ENCODE data around the gene ZCCHC4.

The ZCCHC4 gene

DNA sequence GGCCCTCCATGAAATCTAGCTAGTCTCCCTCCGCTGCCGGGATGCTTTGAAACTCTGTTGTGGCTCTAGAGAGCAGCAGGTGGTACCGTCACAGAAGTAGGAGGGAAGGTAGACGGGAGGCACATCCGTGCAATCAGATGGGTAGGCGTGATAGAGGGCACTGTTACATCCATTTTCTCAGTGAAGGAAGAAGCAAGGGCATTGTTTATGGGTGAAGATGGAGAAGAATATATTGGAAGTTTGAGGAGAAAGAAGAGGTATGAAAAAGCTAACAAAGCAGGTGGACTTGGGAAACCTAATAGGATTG is 65.8 kb downstream of the ZCCHC4 start:
- no peak for DNase-seq

- no peak for DNase-seq
These were observed 67.0 kb downstream of the ZCCHC4 start for GRCh38 chr4:25379591-25379990.

GRCh38 chr4:25383647-25384046 is 71.1 kb downstream of the ZCCHC4 start:
- DNase-seq = no peak

- DNase-seq = no peak
These were observed 74.4 kb downstream of the ZCCHC4 start for GRCh38 chr4:25386926-25387325.

DNA sequence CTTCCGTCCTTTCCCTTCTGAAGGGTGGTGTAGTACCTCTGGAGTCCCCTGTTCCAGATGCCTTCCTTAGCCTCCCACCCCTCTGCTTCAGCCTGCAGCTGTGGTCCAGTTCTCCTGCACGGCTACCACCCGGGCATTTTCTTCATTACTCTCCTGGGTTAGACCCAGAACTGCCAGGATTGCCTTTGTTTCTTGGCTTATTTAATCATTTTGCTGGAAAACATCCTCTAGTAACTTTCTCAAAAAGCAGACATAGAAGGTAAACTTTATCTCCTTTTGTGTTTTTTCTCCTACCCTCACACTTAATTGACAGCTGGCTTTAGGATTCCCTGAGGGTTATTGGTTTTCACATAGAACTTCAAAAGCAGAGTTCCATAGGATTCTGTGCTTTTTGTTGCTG is 84.7 kb downstream of the ZCCHC4 start:
- DNase-seq = no peak

DNA sequence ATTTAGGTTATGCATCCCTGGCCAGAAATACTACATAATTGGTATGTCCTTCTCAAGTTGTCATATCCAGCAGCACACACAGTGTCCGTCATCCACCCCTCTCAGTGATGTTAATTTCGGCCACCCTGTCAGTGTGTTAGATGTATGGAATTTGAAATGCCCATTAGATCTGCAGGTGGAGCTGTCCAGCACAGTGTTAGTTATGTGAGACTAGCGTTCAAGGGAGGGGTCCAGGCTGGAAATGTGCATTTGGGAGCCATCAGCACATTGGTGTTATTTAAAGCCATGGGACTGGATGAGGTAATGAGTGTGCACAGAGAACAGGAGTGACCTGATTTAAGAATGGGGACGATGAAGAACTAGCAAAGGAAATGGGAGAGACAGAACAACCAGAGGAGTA is 86.9 kb downstream of the ZCCHC4 start:
- no peak for DNase-seq

DNA sequence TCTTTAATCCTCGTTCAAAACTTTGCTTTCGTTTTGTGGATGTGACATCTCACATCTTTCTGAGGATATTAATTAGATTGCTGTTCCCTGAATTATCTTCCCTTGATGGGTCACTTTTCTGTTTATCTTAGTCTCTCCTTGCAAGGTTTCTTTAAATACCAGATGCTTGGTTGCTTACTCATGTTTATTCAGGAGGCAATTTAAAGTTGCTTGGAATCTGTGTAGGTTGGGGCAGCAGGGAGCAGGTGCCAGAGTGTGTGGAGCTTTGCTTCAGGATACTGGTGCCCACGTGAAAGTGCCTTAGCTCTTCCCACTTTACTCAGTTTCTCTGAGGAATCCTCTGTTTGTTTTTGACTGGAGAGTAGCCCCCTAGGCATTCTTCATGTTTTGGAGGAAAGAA is 88.5 kb downstream of the ZCCHC4 start:
- DNase-seq = no peak

DNA sequence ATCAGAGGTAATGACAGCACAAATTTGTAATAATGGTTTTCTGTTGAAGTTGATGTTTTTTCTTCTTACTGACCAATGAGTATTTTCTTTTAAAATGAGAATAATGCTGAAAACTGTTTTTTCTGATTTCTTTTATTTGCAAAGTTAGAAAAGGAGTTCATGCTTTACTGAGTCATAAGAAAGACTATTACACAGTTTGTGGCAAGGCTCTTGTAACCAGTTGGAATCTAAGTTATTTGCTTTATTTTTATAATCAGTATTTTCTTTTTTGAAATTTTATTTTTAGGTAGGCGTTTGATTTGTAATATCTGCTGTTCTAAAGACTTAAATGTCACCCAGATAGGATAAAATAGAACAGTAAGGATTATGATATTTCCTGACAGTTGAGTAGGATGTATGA is 89.9 kb downstream of the ZCCHC4 start:
- no peak for DNase-seq

DNA sequence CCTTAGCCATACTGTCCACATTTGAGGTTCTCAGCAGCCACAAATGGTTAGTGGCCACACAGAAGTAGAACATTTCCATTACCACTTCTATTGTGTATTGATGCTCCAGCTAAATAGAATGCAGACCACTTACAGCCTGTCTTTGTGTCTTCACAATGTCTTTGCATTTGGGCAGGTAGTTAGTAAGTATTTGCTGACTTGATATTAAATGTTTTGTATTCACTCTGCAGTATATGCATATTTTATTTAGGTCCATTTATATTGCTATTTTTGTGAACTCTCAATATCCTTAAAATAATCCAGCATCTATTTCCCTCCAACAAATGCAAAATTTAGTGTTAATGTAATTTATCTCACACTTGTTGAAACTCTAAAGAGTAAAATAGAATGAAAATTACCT is 91.1 kb downstream of the ZCCHC4 start:
- no peak for DNase-seq

DNA sequence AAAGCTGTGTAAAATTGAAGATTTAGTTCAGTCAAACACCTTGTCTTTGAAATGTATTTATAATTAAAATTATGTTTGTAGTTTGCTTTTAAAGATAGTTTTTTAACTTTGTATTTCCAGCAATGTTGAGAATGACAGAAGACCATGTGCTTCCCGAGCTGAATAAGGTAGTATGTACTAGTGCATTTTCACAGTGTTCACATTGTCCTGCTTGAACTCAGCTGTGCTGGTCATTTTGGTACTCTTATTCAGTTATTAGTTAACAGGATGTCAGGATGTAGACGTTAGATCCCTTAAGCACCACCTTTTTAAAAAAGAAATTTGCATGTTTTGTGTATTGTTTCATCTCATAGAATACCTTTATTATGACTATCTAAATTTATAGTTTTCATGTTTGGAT is 92.9 kb downstream of the ZCCHC4 start:
- no peak for DNase-seq

DNA sequence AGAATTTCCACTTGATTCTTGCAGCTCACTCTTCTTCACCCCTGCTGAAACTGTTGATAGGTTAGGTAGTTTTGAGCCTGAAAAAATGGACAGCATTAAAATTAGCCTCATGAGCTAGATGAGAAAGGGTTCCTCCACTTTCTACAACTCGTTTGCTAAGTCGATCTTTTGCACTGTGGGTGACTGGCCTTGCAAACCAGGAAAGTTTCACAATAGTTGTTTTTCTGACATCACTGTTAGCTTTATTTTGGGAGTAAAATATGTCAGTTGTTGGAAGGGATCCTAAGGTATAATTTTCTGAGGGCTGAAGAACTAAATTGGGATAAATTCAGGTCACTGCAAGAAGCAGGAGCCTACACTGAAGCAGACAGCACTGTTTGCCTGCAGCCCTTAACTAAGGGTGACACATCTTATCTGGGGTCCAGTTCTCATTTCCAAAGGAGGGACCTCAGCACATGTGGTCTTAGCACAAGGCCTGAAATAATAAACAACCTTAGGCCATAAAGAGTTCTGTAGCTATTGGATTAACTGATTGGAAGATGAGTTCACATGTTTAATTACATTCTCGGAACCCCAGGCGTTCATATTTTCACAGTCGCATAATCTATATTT is 93.6 kb downstream of the ZCCHC4 start:
- no peak for DNase-seq

DNA sequence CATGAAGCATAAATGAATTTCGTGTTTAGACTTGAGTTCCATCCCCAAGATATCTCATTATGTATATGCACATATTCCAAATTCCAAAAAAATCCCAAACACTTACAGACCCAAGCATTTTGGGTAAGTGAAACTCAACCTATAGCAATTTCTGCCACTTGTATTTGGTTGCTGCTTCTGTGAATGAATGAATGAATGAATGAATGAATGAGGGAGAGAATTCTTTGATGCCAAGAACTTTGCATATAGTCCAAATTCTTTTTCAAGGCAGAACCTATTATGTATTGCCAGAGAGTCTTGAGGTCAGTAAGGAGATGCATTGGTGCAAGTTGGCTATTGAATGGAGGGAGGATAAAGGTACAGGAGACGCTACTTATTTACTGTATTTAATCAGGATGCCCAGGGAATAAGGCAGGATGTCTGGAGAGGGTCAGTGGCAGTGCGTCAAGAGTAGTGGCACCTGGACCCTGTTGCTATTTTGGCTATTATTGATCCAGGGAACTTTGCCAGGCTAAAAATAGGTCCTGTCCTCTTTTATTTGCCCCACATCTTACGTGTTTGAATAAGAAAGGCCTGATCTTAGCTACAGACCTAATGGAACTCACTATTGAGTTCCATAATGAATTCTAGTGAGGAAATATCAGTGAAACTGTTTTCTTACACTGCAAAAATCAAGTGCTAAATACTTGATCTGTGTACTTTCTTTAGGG is 98.4 kb downstream of the ZCCHC4 start:
- no peak for DNase-seq

DNA sequence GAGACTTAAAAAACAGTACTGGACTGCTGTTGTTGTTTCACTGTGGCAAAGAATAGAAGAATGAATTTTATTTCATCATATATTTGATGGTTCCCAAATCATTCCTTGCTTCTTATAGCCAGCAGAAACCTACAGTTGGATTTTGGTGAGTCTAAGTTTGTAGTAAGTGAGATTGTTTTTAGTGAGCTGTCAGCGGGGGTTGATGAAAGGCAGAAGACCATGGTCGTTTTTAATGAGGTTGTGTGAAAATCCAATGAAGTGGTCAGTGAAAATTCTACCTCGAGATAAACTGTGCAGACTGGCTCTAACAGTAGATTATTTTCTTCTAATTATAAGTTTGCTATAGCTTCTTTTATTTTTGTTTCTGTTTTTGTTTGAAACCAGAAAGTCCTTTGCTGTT is 100.7 kb downstream of the ZCCHC4 start:
- DNase-seq = no peak

DNA sequence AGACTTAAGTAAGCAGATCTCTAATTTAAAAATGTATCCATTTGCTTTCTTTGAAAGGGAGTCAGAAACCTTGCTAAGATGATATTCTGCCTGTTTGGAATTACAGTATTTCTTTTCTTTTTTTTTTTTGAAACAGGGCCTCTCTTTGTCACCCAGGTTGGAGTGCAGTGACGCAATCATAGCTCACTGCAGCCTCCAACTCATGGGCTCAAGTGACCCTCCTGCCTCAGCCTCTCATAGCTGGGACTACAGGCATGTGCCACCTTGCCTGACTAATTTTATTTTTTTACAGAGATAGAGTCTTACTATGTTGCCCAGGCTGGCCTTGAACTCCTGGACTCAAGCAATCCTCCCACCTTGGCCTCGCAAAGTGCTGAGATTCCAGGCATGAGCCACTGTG is 104.4 kb downstream of the ZCCHC4 start:
- DNase-seq = no peak

Measured in HCEC 1CT (cell line).